ENCODE measurements around the gene FAM221A. TPM values are rescaled to one million over a fixed set of nuclear protein-coding genes. Genes with fewer than 3 reads are reported as not detected.

Gene FAM221A
- total RNA-seq, result 1 to 10 TPM; 6.8 to 7.3 TPM
- 1 to 10 TPM; 4.2 to 6.1 TPM for polyA plus RNA-seq

GRCh38 chr7:23679898-23680413 is at the start of gene FAM221A:
Gene FAM221A (plus strand): TSS chr7:23680199. CDS start chr7:23680219, 20 bp downstream.
- H3K27me3 Mint-ChIP-seq, result peaks cover 0 to 4% of the 10 kb centered on the region in 2 donors
- peaks cover 7 to 30% (median 16%) of the 10 kb centered on the region in 4 donors for H3K4me1 Mint-ChIP-seq
- Histone ChIP-seq H3K27me3 (ENCODE audit: insufficient read depth, low read length) (no peaks in the 10 kb centered on the region), H3K4me1 (ENCODE audit: insufficient read depth, low read length) (peaks cover 4% of the 10 kb centered on the region), H3K9me3 (ENCODE audit: control insufficient read depth in 1 of 2, low read length in 2 of 2) (no peaks in the 10 kb centered on the region), H3K27ac (ENCODE audit: low read depth, low read length) (peak within 1 kb of the TSS; percentile 68), H3K4me3 (ENCODE audit: low read length in 2 of 2) (peak within 1 kb of the TSS; percentile 79 to 83), H3K36me3 (ENCODE audit: insufficient read depth, low read length) (no peaks in the 10 kb centered on the region)
- H3K9me3 Mint-ChIP-seq, result peaks cover 0 to 2% (median 0%) of the 10 kb centered on the region in 8 donors
- intact Hi-C loops (cut with micrococcal nuclease), result loop anchor here (1.0 to 10.0 kb wide), 5 partner anchors 17 to 1445 kb away; partner anchors contain the start of genes CCDC126, CYCS, MALSU1 and PALS2
- ChIA-PET CTCF (ENCODE audit: partially characterized antibody) (interaction anchor here (0.7 to 5.3 kb wide), 19 partner anchors 8 to 160 kb away, joined by 3 to 39 read pairs (median 4); no protein-coding TSS in a partner anchor), POLR2A (ENCODE audit: partially characterized antibody) (interaction anchor here (1.0 to 2.3 kb wide), 2 partner anchors 82 to 1446 kb away, joined by 3 to 17 read pairs; partner anchors contain the start of gene CCDC126)
- DNase-seq, result peak; percentile 71 to 86 (median 77)
- peak within 1 kb of the TSS; percentile 78 to 93 (median 87) for H3K27ac Mint-ChIP-seq
- H3K36me3 Mint-ChIP-seq, result peaks cover 0 to 8% of the 10 kb centered on the region in 2 donors
- H3K4me3 Mint-ChIP-seq, result peak within 1 kb of the TSS; percentile 93 to 97 (median 96)

DNA sequence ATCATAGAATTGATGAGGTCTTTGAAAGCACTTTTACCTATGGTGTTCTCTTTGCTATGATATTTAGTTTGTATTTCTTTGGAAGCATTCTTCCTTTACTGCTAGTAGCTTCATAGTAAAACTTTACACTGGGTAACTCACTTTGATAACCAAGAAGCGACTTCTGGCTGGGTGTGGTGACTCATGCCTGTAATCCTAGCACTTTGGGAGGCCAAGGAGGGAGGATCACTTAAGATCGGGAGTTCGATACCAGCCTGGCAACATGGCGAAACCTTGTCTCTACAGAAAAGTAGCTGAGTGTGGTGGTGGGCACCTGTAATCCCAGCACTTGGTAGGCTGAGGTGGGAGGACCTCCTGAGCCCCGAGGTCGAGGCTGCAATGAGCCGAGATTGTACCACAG is 46.6 kb upstream of the FAM221A start:
- Mint-ChIP-seq H3K27ac (peak overlapping the region in 1 of 7 donors; percentile 65), H3K27me3 (no peaks in the 10 kb centered on the region), H3K9me3 (no peaks in the 10 kb centered on the region), H3K4me1 (peaks cover 0 to 1% (median 0%) of the 10 kb centered on the region in 4 donors), H3K36me3 (peaks cover 5 to 6% of the 10 kb centered on the region in 2 donors), H3K4me3 (no peak overlapping the region)
- Histone ChIP-seq H3K9me3 (ENCODE audit: control insufficient read depth in 1 of 2, low read length in 2 of 2) (no peaks in the 10 kb centered on the region), H3K4me1 (ENCODE audit: insufficient read depth, low read length) (no peaks in the 10 kb centered on the region), H3K27ac (ENCODE audit: low read depth, low read length) (no peak overlapping the region), H3K4me3 (ENCODE audit: low read length in 2 of 2) (no peak overlapping the region), H3K27me3 (ENCODE audit: insufficient read depth, low read length) (no peaks in the 10 kb centered on the region), H3K36me3 (ENCODE audit: insufficient read depth, low read length) (no peaks in the 10 kb centered on the region)
- DNase-seq, result no peak
- intact Hi-C loops (cut with micrococcal nuclease), result no loop called here
- ChIA-PET CTCF (ENCODE audit: partially characterized antibody) (interaction anchor here (1.0 kb wide), 1 partner anchor 11 kb away, joined by 3 read pairs; no protein-coding TSS in a partner anchor), POLR2A (ENCODE audit: partially characterized antibody) (no interaction called here)

DNA sequence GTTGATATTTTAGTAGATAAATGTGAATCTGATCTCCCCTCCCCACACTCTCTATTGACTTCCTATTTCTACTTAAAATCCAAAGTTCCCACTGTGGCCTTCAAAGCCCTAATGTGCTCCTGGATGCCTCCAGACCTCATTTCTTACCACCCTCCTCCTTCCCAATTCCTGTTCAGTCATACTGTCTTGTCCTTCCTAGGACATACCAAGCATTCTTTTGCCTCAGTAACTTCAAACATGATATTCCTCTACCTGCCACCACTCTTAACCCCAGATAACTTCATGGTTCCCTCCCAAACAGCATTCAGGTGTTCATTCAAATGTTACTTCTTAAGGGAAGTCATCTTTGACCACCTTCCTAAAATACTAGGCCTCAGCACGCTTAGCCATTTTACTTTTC is 34.2 kb upstream of the FAM221A start:
- no peak for DNase-seq
- Mint-ChIP-seq H3K4me3 (no peak overlapping the region), H3K27me3 (no peaks in the 10 kb centered on the region), H3K4me1 (no peaks in the 10 kb centered on the region), H3K9me3 (no peaks in the 10 kb centered on the region), H3K36me3 (peaks cover 0 to 3% of the 10 kb centered on the region in 2 donors), H3K27ac (peak overlapping the region in 2 of 7 donors; percentile 1 to 52)
- Histone ChIP-seq H3K4me1 (ENCODE audit: insufficient read depth, low read length) (no peaks in the 10 kb centered on the region), H3K9me3 (ENCODE audit: control insufficient read depth in 1 of 2, low read length in 2 of 2) (no peaks in the 10 kb centered on the region), H3K4me3 (ENCODE audit: low read length in 2 of 2) (no peak overlapping the region), H3K27ac (ENCODE audit: low read depth, low read length) (no peak overlapping the region), H3K27me3 (ENCODE audit: insufficient read depth, low read length) (no peaks in the 10 kb centered on the region), H3K36me3 (ENCODE audit: insufficient read depth, low read length) (no peaks in the 10 kb centered on the region)
- POLR2A ChIA-PET (ENCODE audit: partially characterized antibody), result no interaction called here
- intact Hi-C loops (cut with micrococcal nuclease), result no loop called here
- CTCF ChIA-PET (ENCODE audit: partially characterized antibody), result no interaction called here

DNA sequence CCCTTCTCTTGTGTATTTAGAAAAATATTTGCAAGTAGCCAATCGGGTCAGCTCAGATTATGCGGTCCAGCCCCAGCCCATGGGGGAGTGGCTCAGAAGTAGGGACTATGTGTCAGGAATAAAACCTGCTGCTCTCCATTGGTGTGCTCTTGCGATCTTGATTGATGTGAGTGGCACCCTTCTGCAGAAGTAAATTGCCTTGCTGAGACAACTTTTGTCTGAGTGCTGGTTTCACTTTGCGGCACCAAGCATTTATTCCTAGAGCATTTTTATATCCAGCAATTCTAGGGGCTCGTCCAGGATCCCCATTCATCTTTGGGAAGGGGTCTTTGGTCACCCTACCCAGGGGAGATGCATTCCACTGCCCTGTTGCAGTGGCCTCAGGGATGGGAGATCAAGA is 26.1 kb upstream of the FAM221A start:
- no peak overlapping the region for H3K27ac ChIP-seq (ENCODE audit: low read depth, low read length)
- Mint-ChIP-seq H3K27me3 (no peaks in the 10 kb centered on the region), H3K4me1 (no peaks in the 10 kb centered on the region), H3K36me3 (peaks cover 0 to 2% of the 10 kb centered on the region in 2 donors), H3K9me3 (peaks cover 7 to 51% (median 31%) of the 10 kb centered on the region in 8 donors), H3K27ac (no peak overlapping the region), H3K4me3 (peak overlapping the region in 1 of 8 donors; percentile 10)
- H3K27me3 ChIP-seq (ENCODE audit: insufficient read depth, low read length), result no peaks in the 10 kb centered on the region
- intact Hi-C loops (cut with micrococcal nuclease), result no loop called here
- ChIA-PET POLR2A (ENCODE audit: partially characterized antibody) (no interaction called here), CTCF (ENCODE audit: partially characterized antibody) (no interaction called here)
- H3K4me3 ChIP-seq (ENCODE audit: low read length in 2 of 2), result no peak overlapping the region
- DNase-seq, result no peak
- H3K9me3 ChIP-seq (ENCODE audit: control insufficient read depth in 1 of 2, low read length in 2 of 2), result peaks cover 6 to 11% of the 10 kb centered on the region in 2 donors
- no peaks in the 10 kb centered on the region for H3K36me3 ChIP-seq (ENCODE audit: insufficient read depth, low read length)
- no peaks in the 10 kb centered on the region for H3K4me1 ChIP-seq (ENCODE audit: insufficient read depth, low read length)

GRCh38 chr7:23654508-23654907 is 25.5 kb upstream of the FAM221A start:
- Histone ChIP-seq H3K9me3 (ENCODE audit: control insufficient read depth in 1 of 2, low read length in 2 of 2) (peaks cover 6 to 11% of the 10 kb centered on the region in 2 donors), H3K27me3 (ENCODE audit: insufficient read depth, low read length) (no peaks in the 10 kb centered on the region), H3K36me3 (ENCODE audit: insufficient read depth, low read length) (no peaks in the 10 kb centered on the region), H3K27ac (ENCODE audit: low read depth, low read length) (no peak overlapping the region), H3K4me3 (ENCODE audit: low read length in 2 of 2) (no peak overlapping the region), H3K4me1 (ENCODE audit: insufficient read depth, low read length) (no peaks in the 10 kb centered on the region)
- no peaks in the 10 kb centered on the region for H3K4me1 Mint-ChIP-seq
- no peak for DNase-seq
- H3K27me3 Mint-ChIP-seq, result no peaks in the 10 kb centered on the region
- intact Hi-C loops (cut with micrococcal nuclease), result no loop called here
- peaks cover 0 to 2% of the 10 kb centered on the region in 2 donors for H3K36me3 Mint-ChIP-seq
- H3K4me3 Mint-ChIP-seq, result no peak overlapping the region
- CTCF ChIA-PET (ENCODE audit: partially characterized antibody), result no interaction called here
- POLR2A ChIA-PET (ENCODE audit: partially characterized antibody), result no interaction called here
- H3K27ac Mint-ChIP-seq, result no peak overlapping the region
- H3K9me3 Mint-ChIP-seq, result peaks cover 7 to 57% (median 35%) of the 10 kb centered on the region in 8 donors

DNA sequence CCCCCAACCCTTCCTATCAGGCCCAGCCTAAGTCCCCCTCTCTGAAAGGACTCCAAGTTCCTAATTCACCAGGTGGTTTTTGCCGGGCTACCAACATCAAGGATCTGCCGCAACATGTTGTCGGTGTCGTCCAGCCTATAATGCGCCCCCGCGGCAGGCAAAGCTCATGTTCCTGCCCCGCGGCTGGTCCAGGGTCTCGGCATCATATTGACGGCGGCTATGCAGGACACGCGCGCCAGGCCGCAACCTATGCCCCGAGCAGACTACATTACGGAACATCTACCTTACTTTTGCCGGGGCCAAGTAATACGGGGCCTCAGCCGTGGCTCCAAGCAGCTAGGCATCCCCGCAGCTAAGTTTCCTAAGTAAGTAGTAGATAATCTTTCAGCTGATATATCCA is 24.6 kb upstream of the FAM221A start:
- ChIA-PET CTCF (ENCODE audit: partially characterized antibody) (no interaction called here), POLR2A (ENCODE audit: partially characterized antibody) (no interaction called here)
- H3K4me3 ChIP-seq (ENCODE audit: low read length in 2 of 2), result no peak overlapping the region
- no peaks in the 10 kb centered on the region for H3K27me3 ChIP-seq (ENCODE audit: insufficient read depth, low read length)
- intact Hi-C loops (cut with micrococcal nuclease), result no loop called here
- H3K27ac ChIP-seq (ENCODE audit: low read depth, low read length), result no peak overlapping the region
- H3K27me3 Mint-ChIP-seq, result no peaks in the 10 kb centered on the region
- peaks cover 7 to 57% (median 36%) of the 10 kb centered on the region in 8 donors for H3K9me3 Mint-ChIP-seq
- H3K4me3 Mint-ChIP-seq, result no peak overlapping the region
- no peaks in the 10 kb centered on the region for H3K36me3 ChIP-seq (ENCODE audit: insufficient read depth, low read length)
- no peaks in the 10 kb centered on the region for H3K4me1 Mint-ChIP-seq
- no peak for DNase-seq
- peaks cover 0 to 2% of the 10 kb centered on the region in 2 donors for H3K36me3 Mint-ChIP-seq
- peaks cover 6 to 11% of the 10 kb centered on the region in 2 donors for H3K9me3 ChIP-seq (ENCODE audit: control insufficient read depth in 1 of 2, low read length in 2 of 2)
- no peak overlapping the region for H3K27ac Mint-ChIP-seq
- no peaks in the 10 kb centered on the region for H3K4me1 ChIP-seq (ENCODE audit: insufficient read depth, low read length)

DNA sequence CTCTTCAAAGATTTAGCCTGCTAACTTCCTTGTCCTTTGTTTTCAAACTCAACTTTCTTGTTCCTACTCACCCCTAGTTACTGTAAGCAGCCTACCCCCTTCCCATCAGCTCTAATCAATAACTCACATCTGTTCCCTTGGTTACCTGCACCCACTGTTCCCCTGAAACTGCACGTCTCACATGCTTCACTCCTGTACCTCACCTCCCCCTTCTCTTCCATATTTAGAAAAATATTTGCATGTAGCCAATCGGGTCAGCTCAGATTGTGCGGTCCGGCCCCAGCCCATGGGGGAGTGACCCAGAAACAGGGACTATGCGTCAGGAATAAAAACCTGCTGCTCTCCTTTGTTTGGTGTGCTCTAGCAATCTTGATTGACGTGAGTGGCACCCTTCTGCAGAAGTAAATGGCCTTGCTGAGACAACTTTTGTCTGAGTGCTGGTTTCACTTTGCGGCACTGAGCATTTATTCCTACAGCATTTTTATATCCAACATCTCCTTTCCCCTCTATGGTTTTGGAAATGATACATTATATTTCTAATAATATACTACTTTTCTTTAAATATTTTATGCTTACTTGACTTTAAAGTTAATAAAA is 21.1 kb upstream of the FAM221A start:
- ChIA-PET POLR2A (ENCODE audit: partially characterized antibody) (no interaction called here), CTCF (ENCODE audit: partially characterized antibody) (interaction anchor here (0.9 kb wide), 1 partner anchor 20 kb away, joined by 4 read pairs; no protein-coding TSS in a partner anchor)
- peaks cover 0 to 2% of the 10 kb centered on the region in 2 donors for H3K36me3 Mint-ChIP-seq
- Histone ChIP-seq H3K4me1 (ENCODE audit: insufficient read depth, low read length) (no peaks in the 10 kb centered on the region), H3K27me3 (ENCODE audit: insufficient read depth, low read length) (no peaks in the 10 kb centered on the region), H3K4me3 (ENCODE audit: low read length in 2 of 2) (no peak overlapping the region), H3K36me3 (ENCODE audit: insufficient read depth, low read length) (no peaks in the 10 kb centered on the region), H3K9me3 (ENCODE audit: control insufficient read depth in 1 of 2, low read length in 2 of 2) (peaks cover 6 to 8% of the 10 kb centered on the region in 2 donors), H3K27ac (ENCODE audit: low read depth, low read length) (no peak overlapping the region)
- no peaks in the 10 kb centered on the region for H3K27me3 Mint-ChIP-seq
- intact Hi-C loops (cut with micrococcal nuclease), result no loop called here
- no peaks in the 10 kb centered on the region for H3K4me1 Mint-ChIP-seq
- no peak for DNase-seq
- peaks cover 4 to 41% (median 30%) of the 10 kb centered on the region in 8 donors for H3K9me3 Mint-ChIP-seq
- no peak overlapping the region for H3K4me3 Mint-ChIP-seq
- peak overlapping the region in 1 of 7 donors; percentile 13 for H3K27ac Mint-ChIP-seq
